Measurements from ENCODE around the gene IGSF6. TPM values are rescaled to one million over a fixed set of nuclear protein-coding genes. Genes with fewer than 3 reads are reported as not detected.

The IGSF6 gene
- total and polyA plus RNA-seq, 2 of the 13 experiments (the other 11 are each of a cell fraction or from before 2014, with no cell fraction given) = not detected

- TF ChIP-seq KLF6 (CRISPR knock-in tag; IDR thresholded peaks at IDR 0.05) (peak; percentile 97), ELF4 (CRISPR knock-in tag; IDR thresholded peaks at IDR 0.05; ENCODE audit: borderline replicate concordance) (peak; percentile 79; the same call in 1 of the 2 replicates), TRAFD1 (CRISPR knock-in tag; IDR thresholded peaks at IDR 0.05; ENCODE audit: borderline replicate concordance) (no peak; the same call in 1 of the 2 replicates), BATF2 (CRISPR knock-in tag; IDR thresholded peaks at IDR 0.05) (peak; percentile 96), NCOR1 (IDR thresholded peaks at IDR 0.05; ENCODE audit: borderline replicate concordance, low read length) (peak; percentile 69; the same call in 1 of the 2 replicates), AKAP8 (CRISPR knock-in tag; IDR thresholded peaks at IDR 0.05) (peak; percentile 97), UBTF (CRISPR knock-in tag; IDR thresholded peaks at IDR 0.05) (peak; percentile 99), ELF3 (CRISPR knock-in tag; IDR thresholded peaks at IDR 0.05) (peak; percentile 94), ZBTB37 (CRISPR knock-in tag; IDR thresholded peaks at IDR 0.05) (peak; percentile 70; the same call in 1 of the 2 replicates), CENPX (CRISPR knock-in tag; IDR thresholded peaks at IDR 0.05) (no peak), HCFC1 (IDR thresholded peaks at IDR 0.05; ENCODE audit: low read depth, low read length) (peak; percentile 85), ZNF441 (CRISPR knock-in tag; IDR thresholded peaks at IDR 0.05; ENCODE audit: borderline replicate concordance) (no peak; the same call in 1 of the 2 replicates), SP4 (CRISPR knock-in tag; IDR thresholded peaks at IDR 0.05) (peak; percentile 99), SIX4 (CRISPR knock-in tag; IDR thresholded peaks at IDR 0.05) (no peak; the same call in 1 of the 2 replicates), HMGA1 (CRISPR knock-in tag; conservative IDR thresholded peaks at IDR 0.05) (no peak), TEF (CRISPR knock-in tag; IDR thresholded peaks at IDR 0.05) (no peak), ZNF768 (CRISPR knock-in tag; IDR thresholded peaks at IDR 0.05) (peak; percentile 90), IRF1 (CRISPR knock-in tag; IDR thresholded peaks at IDR 0.05; ENCODE audit: low read depth) (peak; percentile 73; the same call in 1 of the 2 replicates), ZNF674 (CRISPR knock-in tag; IDR thresholded peaks at IDR 0.05; ENCODE audit: low read depth) (peak; percentile 98), MED8 (CRISPR knock-in tag; IDR thresholded peaks at IDR 0.05; ENCODE audit: insufficient replicate concordance) (peak; percentile 94), ZNF549 (CRISPR knock-in tag; IDR thresholded peaks at IDR 0.05) (0 out of 2 replicates have a peak, but pooled peaks have one; percentile 30)
These were observed 53.0 kb downstream of the IGSF6 start, which contains the start of gene METTL9 (continued) for GRCh38 chr16:21599122-21600030.
